ENCODE data around the gene SIRT2.

The SIRT2 gene

DNA sequence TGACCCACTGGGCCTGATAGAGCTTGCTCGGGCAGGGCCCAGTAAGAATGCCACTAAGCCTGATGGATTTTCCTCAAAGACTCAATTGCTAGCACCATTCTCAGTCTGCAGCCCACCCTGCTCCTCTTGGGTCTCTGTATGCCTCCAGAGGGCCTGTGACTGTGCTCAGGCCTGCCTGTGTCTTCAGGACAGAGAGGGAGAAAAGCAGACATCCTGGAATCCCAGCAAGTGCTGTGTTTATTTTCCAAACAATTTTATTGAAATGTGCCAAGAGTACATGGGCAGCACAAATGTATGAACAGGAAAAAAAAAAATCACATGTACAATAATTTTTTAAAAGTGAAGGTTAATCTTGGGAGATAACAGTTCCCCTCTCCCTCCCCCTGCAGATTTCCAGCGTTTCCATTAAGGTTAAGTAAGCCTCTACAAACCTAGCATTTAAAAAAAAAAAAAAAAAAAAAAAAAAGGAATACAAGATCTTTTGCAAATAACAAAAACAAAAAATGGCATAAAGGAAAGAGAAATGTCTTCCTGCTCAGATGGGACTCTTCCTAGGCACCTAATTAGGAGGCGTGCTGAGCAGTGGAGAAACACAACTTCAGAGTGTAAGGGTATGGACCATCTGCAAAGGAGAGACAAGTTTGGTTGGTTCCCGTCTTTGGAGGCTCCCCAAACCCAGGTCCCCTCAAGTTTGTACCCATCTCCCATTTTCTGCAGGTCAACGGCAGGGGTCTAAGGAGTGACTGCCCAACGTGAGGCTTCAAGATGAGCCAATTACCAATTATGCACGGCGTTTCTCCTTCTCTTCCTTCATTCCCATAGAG is 63.0 kb downstream of the SIRT2 start (continued):
- TF ChIP-seq, protein P1, sequence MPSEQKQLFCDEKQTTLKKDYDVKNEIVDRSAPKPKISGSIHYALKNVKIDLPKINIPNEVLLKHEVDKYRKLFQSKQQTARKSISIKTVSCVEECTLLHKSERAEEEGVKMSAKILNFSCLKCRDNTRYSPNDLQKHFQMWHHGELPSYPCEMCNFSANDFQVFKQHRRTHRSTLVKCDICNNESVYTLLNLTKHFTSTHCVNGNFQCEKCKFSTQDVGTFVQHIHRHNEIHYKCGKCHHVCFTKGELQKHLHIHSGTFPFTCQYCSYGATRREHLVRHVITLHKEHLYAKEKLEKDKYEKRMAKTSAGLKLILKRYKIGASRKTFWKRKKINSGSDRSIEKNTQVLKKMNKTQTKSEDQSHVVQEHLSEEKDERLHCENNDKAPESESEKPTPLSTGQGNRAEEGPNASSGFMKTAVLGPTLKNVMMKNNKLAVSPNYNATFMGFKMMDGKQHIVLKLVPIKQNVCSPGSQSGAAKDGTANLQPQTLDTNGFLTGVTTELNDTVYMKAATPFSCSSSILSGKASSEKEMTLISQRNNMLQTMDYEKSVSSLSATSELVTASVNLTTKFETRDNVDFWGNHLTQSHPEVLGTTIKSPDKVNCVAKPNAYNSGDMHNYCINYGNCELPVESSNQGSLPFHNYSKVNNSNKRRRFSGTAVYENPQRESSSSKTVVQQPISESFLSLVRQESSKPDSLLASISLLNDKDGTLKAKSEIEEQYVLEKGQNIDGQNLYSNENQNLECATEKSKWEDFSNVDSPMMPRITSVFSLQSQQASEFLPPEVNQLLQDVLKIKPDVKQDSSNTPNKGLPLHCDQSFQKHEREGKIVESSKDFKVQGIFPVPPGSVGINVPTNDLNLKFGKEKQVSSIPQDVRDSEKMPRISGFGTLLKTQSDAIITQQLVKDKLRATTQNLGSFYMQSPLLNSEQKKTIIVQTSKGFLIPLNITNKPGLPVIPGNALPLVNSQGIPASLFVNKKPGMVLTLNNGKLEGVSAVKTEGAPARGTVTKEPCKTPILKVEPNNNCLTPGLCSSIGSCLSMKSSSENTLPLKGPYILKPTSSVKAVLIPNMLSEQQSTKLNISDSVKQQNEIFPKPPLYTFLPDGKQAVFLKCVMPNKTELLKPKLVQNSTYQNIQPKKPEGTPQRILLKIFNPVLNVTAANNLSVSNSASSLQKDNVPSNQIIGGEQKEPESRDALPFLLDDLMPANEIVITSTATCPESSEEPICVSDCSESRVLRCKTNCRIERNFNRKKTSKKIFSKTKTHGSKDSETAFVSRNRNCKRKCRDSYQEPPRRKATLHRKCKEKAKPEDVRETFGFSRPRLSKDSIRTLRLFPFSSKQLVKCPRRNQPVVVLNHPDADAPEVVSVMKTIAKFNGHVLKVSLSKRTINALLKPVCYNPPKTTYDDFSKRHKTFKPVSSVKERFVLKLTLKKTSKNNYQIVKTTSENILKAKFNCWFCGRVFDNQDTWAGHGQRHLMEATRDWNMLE (tag by site-specific recombination; conservative IDR thresholded peaks at IDR 0.05; ENCODE audit: low read depth): no peak
- TF ChIP-seq, protein P2, sequence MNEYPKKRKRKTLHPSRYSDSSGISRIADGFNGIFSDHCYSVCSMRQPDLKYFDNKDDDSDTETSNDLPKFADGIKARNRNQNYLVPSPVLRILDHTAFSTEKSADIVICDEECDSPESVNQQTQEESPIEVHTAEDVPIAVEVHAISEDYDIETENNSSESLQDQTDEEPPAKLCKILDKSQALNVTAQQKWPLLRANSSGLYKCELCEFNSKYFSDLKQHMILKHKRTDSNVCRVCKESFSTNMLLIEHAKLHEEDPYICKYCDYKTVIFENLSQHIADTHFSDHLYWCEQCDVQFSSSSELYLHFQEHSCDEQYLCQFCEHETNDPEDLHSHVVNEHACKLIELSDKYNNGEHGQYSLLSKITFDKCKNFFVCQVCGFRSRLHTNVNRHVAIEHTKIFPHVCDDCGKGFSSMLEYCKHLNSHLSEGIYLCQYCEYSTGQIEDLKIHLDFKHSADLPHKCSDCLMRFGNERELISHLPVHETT (tag by site-specific recombination; IDR thresholded peaks at IDR 0.05): no peak
- no peak for TF ChIP-seq GLIS2 (tag by site-specific recombination; IDR thresholded peaks at IDR 0.05)
- TF ChIP-seq, protein P3, sequence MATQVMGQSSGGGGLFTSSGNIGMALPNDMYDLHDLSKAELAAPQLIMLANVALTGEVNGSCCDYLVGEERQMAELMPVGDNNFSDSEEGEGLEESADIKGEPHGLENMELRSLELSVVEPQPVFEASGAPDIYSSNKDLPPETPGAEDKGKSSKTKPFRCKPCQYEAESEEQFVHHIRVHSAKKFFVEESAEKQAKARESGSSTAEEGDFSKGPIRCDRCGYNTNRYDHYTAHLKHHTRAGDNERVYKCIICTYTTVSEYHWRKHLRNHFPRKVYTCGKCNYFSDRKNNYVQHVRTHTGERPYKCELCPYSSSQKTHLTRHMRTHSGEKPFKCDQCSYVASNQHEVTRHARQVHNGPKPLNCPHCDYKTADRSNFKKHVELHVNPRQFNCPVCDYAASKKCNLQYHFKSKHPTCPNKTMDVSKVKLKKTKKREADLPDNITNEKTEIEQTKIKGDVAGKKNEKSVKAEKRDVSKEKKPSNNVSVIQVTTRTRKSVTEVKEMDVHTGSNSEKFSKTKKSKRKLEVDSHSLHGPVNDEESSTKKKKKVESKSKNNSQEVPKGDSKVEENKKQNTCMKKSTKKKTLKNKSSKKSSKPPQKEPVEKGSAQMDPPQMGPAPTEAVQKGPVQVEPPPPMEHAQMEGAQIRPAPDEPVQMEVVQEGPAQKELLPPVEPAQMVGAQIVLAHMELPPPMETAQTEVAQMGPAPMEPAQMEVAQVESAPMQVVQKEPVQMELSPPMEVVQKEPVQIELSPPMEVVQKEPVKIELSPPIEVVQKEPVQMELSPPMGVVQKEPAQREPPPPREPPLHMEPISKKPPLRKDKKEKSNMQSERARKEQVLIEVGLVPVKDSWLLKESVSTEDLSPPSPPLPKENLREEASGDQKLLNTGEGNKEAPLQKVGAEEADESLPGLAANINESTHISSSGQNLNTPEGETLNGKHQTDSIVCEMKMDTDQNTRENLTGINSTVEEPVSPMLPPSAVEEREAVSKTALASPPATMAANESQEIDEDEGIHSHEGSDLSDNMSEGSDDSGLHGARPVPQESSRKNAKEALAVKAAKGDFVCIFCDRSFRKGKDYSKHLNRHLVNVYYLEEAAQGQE (tag by site-specific recombination; IDR thresholded peaks at IDR 0.05): no peak
- TF ChIP-seq ZNF121 (tag by site-specific recombination; IDR thresholded peaks at IDR 0.05): no peak
- no peak for TF ChIP-seq OVOL3 (tag by site-specific recombination; IDR thresholded peaks at IDR 0.05)
- TF ChIP-seq ZNF16 (tag by site-specific recombination; IDR thresholded peaks at IDR 0.05; ENCODE audit: low read depth): no peak
- no peak for TF ChIP-seq ZNF169 (tag by site-specific recombination; IDR thresholded peaks at IDR 0.05)
- TF ChIP-seq, protein P4, sequence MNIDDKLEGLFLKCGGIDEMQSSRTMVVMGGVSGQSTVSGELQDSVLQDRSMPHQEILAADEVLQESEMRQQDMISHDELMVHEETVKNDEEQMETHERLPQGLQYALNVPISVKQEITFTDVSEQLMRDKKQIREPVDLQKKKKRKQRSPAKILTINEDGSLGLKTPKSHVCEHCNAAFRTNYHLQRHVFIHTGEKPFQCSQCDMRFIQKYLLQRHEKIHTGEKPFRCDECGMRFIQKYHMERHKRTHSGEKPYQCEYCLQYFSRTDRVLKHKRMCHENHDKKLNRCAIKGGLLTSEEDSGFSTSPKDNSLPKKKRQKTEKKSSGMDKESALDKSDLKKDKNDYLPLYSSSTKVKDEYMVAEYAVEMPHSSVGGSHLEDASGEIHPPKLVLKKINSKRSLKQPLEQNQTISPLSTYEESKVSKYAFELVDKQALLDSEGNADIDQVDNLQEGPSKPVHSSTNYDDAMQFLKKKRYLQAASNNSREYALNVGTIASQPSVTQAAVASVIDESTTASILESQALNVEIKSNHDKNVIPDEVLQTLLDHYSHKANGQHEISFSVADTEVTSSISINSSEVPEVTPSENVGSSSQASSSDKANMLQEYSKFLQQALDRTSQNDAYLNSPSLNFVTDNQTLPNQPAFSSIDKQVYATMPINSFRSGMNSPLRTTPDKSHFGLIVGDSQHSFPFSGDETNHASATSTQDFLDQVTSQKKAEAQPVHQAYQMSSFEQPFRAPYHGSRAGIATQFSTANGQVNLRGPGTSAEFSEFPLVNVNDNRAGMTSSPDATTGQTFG (tag by site-specific recombination; IDR thresholded peaks at IDR 0.05; ENCODE audit: borderline replicate concordance): no peak
- TF ChIP-seq ZXDB (tag by site-specific recombination; IDR thresholded peaks at IDR 0.05): 0 out of 2 replicates have a peak, but pooled peaks have one; percentile 9
- TF ChIP-seq ZNF366 (tag by site-specific recombination; conservative IDR thresholded peaks at IDR 0.05): peak; percentile 69
- TF ChIP-seq IKZF3 (tag by site-specific recombination; IDR thresholded peaks at IDR 0.05): peak; percentile 91
- 0 out of 2 replicates have a peak, but pooled peaks have one; percentile 20 for TF ChIP-seq PRDM1 (tag by site-specific recombination; IDR thresholded peaks at IDR 0.05)
- TF ChIP-seq SP7 (tag by site-specific recombination; IDR thresholded peaks at IDR 0.05): no peak
- TF ChIP-seq, protein P5, sequence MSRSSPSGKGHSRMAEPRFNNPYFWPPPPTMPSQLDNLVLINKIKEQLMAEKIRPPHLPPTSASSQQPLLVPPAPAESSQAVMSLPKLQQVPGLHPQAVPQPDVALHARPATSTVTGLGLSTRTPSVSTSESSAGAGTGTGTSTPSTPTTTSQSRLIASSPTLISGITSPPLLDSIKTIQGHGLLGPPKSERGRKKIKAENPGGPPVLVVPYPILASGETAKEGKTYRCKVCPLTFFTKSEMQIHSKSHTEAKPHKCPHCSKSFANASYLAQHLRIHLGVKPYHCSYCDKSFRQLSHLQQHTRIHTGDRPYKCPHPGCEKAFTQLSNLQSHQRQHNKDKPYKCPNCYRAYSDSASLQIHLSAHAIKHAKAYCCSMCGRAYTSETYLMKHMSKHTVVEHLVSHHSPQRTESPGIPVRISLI (tag by site-specific recombination; IDR thresholded peaks at IDR 0.05): peak; percentile 93
- no peak for TF ChIP-seq ZNF777 (tag by site-specific recombination; IDR thresholded peaks at IDR 0.05; ENCODE audit: borderline replicate concordance)
- no peak for TF ChIP-seq ZBTB21 (tag by site-specific recombination; IDR thresholded peaks at IDR 0.05)
- no peak for TF ChIP-seq SCRT1 (tag by site-specific recombination; IDR thresholded peaks at IDR 0.05; ENCODE audit: borderline replicate concordance)
